Neuronal stem cell (in vitro differentiated cells): ENCODE results near the gene RAB40C.
A peak's percentile ranks its signal among the peaks of the same experiment; 100 is the strongest.

Experiments used
- DNase-seq: peaks from one replicate; pipeline ENCODE4 v3.0.0-alpha.2; 2013; ENCODE audit warnings: low spot score
- H2AFZ ChIP-seq: one replicate; pipeline ENCODE4 v1.6.1; 2013; ENCODE audit warnings: mild to moderate bottlenecking, low read length, inconsistent platforms
- H2AK5ac ChIP-seq: 2 replicates; pipeline ENCODE4 v1.6.1; 2013; ENCODE audit warnings: low read depth, mild to moderate bottlenecking, inconsistent platforms, low read length, moderate library complexity, mixed read lengths
- H2BK120ac ChIP-seq: 2 replicates; pipeline ENCODE4 v1.6.1; 2013; ENCODE audit warnings: low read depth, mild to moderate bottlenecking, inconsistent platforms, low read length, moderate library complexity, mixed read lengths
- H2BK12ac ChIP-seq: one replicate; pipeline ENCODE4 v1.6.1; 2013; ENCODE audit warnings: low read length, inconsistent platforms
- H2BK15ac ChIP-seq: 2 replicates; pipeline ENCODE4 v1.6.1; 2013; ENCODE audit warnings: mild to moderate bottlenecking, low read length, inconsistent platforms, mixed read lengths
- H2BK5ac ChIP-seq: one replicate; pipeline ENCODE4 v1.6.1; 2013; ENCODE audit warnings: inconsistent platforms, mild to moderate bottlenecking, low read length, moderate library complexity
- H3K14ac ChIP-seq: one replicate; pipeline ENCODE4 v1.6.1; 2013; ENCODE audit warnings: low read length, inconsistent platforms
- H3K18ac ChIP-seq: 2 replicates; pipeline ENCODE4 v1.6.1; 2013; ENCODE audit warnings: low read length, inconsistent platforms
- H3K23ac ChIP-seq: 2 replicates; pipeline ENCODE4 v1.6.1; 2013; ENCODE audit warnings: low read depth, mild to moderate bottlenecking, mixed read lengths, low read length, inconsistent platforms; ENCODE audit not compliant: poor library complexity
- H3K27ac ChIP-seq: replicated peaks from 3 replicates; pipeline ENCODE4 v1.5.1; 2013; ENCODE audit warnings: low read length, inconsistent platforms
- H3K27me3 ChIP-seq, 3 experiments: 2 replicates each; pipeline ENCODE4 v1.6.1; 2013; ENCODE audit warnings: low read length in 3 of 3, mild to moderate bottlenecking in 2 of 3, inconsistent platforms in 1 of 3, low read depth in 1 of 3, mixed read lengths in 1 of 3, moderate library complexity in 1 of 3; ENCODE audit not compliant: control insufficient read depth in 3 of 3, insufficient read depth in 3 of 3
- H3K36me3 ChIP-seq, 2 donors: replicated peaks in 1 of 2; 2 replicates each; pipeline ENCODE4 v1.6.1; 2013; ENCODE audit warnings: low read length in 2 of 2; ENCODE audit not compliant: control insufficient read depth in 2 of 2, insufficient read depth in 2 of 2
- H3K4ac ChIP-seq: 2 replicates; pipeline ENCODE4 v1.6.1; 2013; ENCODE audit warnings: inconsistent platforms, mild to moderate bottlenecking, low read length, moderate library complexity
- H3K4me1 ChIP-seq, 2 donors: 1 replicate in 1 of 2; 2 replicates in 1 of 2; pipeline ENCODE4 v1.6.1; 2013; ENCODE audit warnings: low read length in 2 of 2, low read depth in 1 of 2; ENCODE audit not compliant: control insufficient read depth in 2 of 2, insufficient read depth in 1 of 2
- H3K4me2 ChIP-seq: one replicate; pipeline ENCODE4 v1.6.1; 2013; ENCODE audit warnings: mild to moderate bottlenecking, low read length, inconsistent platforms; ENCODE audit not compliant: insufficient read depth, poor library complexity, severe bottlenecking
- H3K4me3 ChIP-seq, 2 donors: 2 replicates each; pipeline ENCODE4 v1.5.1; 2013; ENCODE audit warnings: low read length in 2 of 2, mild to moderate bottlenecking in 2 of 2, inconsistent platforms in 1 of 2, moderate library complexity in 1 of 2
- H3K79me1 ChIP-seq: one replicate; pipeline ENCODE4 v1.6.1; 2013; ENCODE audit warnings: low read depth, mild to moderate bottlenecking, inconsistent platforms, low read length, moderate library complexity
- H3K9ac ChIP-seq: one replicate; pipeline ENCODE4 v1.6.1; 2013; ENCODE audit warnings: mild to moderate bottlenecking, low read depth, low read length, inconsistent platforms; ENCODE audit not compliant: poor library complexity
- H3K9me3 ChIP-seq, 2 donors: replicated peaks in 1 of 2; 2 replicates each; pipeline versions ENCODE3 to v1.6.1; 2013; ENCODE audit warnings: low read length in 2 of 2, mild to moderate bottlenecking in 2 of 2, inconsistent platforms in 1 of 2, low read depth in 1 of 2, mixed read lengths in 1 of 2, moderate library complexity in 1 of 2; ENCODE audit not compliant: control insufficient read depth in 2 of 2, insufficient read depth in 1 of 2
- H4K8ac ChIP-seq: one replicate; pipeline ENCODE4 v1.6.1; 2013; ENCODE audit warnings: low read depth, mild to moderate bottlenecking, inconsistent platforms, low read length, moderate library complexity
- H4K91ac ChIP-seq: one replicate; pipeline ENCODE4 v1.6.1; 2013; ENCODE audit warnings: low read length, low read depth, mild to moderate bottlenecking, inconsistent platforms; ENCODE audit not compliant: poor library complexity
- WGBS, 2 donors: extraction: QIAGEN DNeasy Blood & Tissue Kit; methylation state at CpG; one replicate each; pipeline ENCODE4 v1.1.7; 2013; ENCODE audit warnings: missing lambda C conversion rate in 2 of 2, mixed read lengths in 1 of 2; ENCODE audit not compliant: insufficient read length in 2 of 2, insufficient replicate concordance in 1 of 2; ENCODE audit errors: extremely low coverage in 2 of 2; 5-methylcytosine and 5-hydroxymethylcytosine counted together

Gene RAB40C

DNA sequence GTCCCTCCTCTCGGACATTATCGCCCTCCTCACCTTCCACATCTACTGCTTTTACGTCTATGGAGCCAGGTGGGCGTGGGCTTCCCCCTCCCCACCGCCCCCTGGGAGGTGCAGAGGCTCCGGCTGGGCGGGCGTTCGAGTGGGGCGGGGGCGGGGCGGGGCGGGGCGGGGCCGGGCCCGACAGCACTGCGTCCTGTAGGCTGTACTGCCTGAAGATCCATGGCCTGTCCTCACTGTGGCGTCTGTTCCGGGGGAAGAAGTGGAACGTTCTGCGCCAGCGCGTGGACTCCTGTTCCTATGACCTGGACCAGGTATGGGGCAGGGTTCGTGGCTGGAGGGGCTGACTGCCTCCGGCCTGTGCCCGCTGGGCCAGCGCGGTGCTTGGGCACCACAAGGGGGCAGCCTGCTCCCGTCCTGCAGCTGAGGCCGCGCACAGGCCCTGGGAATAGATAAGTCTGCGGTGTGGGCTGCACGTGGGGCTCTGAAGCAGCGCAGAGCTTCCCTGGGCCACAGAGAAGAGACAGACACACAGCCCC, 10.9 kb upstream of the RAB40C start:
- Histone ChIP-seq H3K4me1 (peaks cover 0 to 8% of the 10 kb centered on the region in 2 donors), H3K9me3 (no peaks in the 10 kb centered on the region), H3K14ac (no peak overlapping the region), H3K4ac (no peak overlapping the region), H3K9ac (peak overlapping the region; percentile 17), H3K18ac (no peak overlapping the region), H2BK120ac (no peak overlapping the region), H3K27me3 (peaks cover 0 to 5% (median 0%) of the 10 kb centered on the region in 3 experiments), H2AFZ (no peak overlapping the region), H3K4me2 (peak overlapping the region; percentile 47), H3K36me3 (peaks cover 19 to 43% of the 10 kb centered on the region in 2 donors), H2BK12ac (no peak overlapping the region), H4K91ac (no peak overlapping the region), H4K8ac (no peak overlapping the region), H3K4me3 (peak overlapping the region in 1 of 2 donors; percentile 72), H2BK15ac (no peak overlapping the region), H2BK5ac (no peak overlapping the region), H3K79me1 (peaks cover 4% of the 10 kb centered on the region), H3K27ac (no peak overlapping the region), H3K23ac (peak overlapping the region; percentile 95), H2AK5ac (no peak overlapping the region)
- WGBS, 2 donors: no CpG with 5 or more reads among the region's 34 CpGs
- peak; percentile 71 for DNase-seq

- H3K4me3 ChIP-seq: peak overlapping the region in 1 of 2 donors; percentile 24
- H3K18ac ChIP-seq: no peak overlapping the region
- peak overlapping the region; percentile 23 for H4K8ac ChIP-seq
- H2BK5ac ChIP-seq: no peak overlapping the region
- H3K14ac ChIP-seq: peak overlapping the region; percentile 38
- peak overlapping the region; percentile 47 for H2BK120ac ChIP-seq
- H2BK12ac ChIP-seq: peak overlapping the region; percentile 41
- peak overlapping the region; percentile 96 for H2AK5ac ChIP-seq
- no peak overlapping the region for H3K9ac ChIP-seq
- no CpG with 5 or more reads among the region's 27 CpGs for WGBS, 2 donors
- DNase-seq: no peak
- H3K27ac ChIP-seq: no peak overlapping the region
- no peak overlapping the region for H3K4me2 ChIP-seq
- H4K91ac ChIP-seq: no peak overlapping the region
- H3K27me3 ChIP-seq: peaks cover 0 to 11% (median 0%) of the 10 kb centered on the region in 3 experiments
- H2AFZ ChIP-seq: no peak overlapping the region
- no peaks in the 10 kb centered on the region for H3K9me3 ChIP-seq
- H3K4ac ChIP-seq: no peak overlapping the region
- H3K36me3 ChIP-seq: peaks cover 9 to 29% of the 10 kb centered on the region in 2 donors
- H2BK15ac ChIP-seq: no peak overlapping the region
- peaks cover 0 to 12% of the 10 kb centered on the region in 2 donors for H3K4me1 ChIP-seq
- H3K23ac ChIP-seq: peak overlapping the region; percentile 85
- H3K79me1 ChIP-seq: peaks cover 2% of the 10 kb centered on the region
These were observed 9.5 kb upstream of the RAB40C start for GRCh38 chr16:580141-580945.

DNA sequence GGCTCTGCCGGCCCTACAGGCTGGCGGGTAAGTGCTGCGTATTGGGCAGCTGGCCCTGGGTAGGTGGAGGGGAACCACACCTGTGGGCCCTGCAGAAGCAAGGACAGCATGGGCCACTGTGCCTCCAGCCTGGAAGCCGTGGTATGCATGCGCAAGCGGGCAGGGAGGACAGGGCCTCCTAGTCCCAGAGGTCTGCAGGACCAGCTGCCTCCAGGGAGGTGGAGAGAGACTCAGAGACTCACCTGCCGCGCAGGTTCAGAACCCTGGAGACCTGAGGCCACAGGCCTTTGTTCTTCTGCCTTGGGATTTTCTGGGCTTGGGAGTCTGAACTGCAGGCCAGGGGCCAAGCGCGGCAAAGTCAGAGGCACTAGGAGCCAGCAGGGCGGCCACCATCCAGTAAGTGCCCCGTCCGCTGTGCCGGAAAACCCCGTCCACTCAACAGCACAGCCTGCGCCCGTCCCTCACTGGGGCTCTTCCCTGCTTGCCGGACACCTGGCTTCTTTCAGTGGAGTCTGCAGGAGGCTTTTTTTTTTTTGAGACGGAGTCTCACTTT, 8.8 kb upstream of the RAB40C start:
- H2AK5ac ChIP-seq: peak overlapping the region; percentile 19
- H4K8ac ChIP-seq: peak overlapping the region; percentile 23
- H2BK12ac ChIP-seq: no peak overlapping the region
- no peaks in the 10 kb centered on the region for H3K9me3 ChIP-seq
- H3K79me1 ChIP-seq: peaks cover 2% of the 10 kb centered on the region
- no peak overlapping the region for H3K4me3 ChIP-seq
- peak overlapping the region; percentile 73 for H3K23ac ChIP-seq
- no peak overlapping the region for H2AFZ ChIP-seq
- H3K14ac ChIP-seq: no peak overlapping the region
- no peak overlapping the region for H2BK15ac ChIP-seq
- DNase-seq: no peak
- peaks cover 0 to 12% of the 10 kb centered on the region in 2 donors for H3K4me1 ChIP-seq
- no peak overlapping the region for H3K18ac ChIP-seq
- H2BK120ac ChIP-seq: no peak overlapping the region
- H3K27ac ChIP-seq: no peak overlapping the region
- peaks cover 0 to 18% (median 0%) of the 10 kb centered on the region in 3 experiments for H3K27me3 ChIP-seq
- no peak overlapping the region for H4K91ac ChIP-seq
- H3K9ac ChIP-seq: no peak overlapping the region
- no CpG with 5 or more reads among the region's 19 CpGs for WGBS, 2 donors
- no peak overlapping the region for H3K4me2 ChIP-seq
- no peak overlapping the region for H2BK5ac ChIP-seq
- H3K36me3 ChIP-seq: peaks cover 8 to 23% of the 10 kb centered on the region in 2 donors
- no peak overlapping the region for H3K4ac ChIP-seq

DNA sequence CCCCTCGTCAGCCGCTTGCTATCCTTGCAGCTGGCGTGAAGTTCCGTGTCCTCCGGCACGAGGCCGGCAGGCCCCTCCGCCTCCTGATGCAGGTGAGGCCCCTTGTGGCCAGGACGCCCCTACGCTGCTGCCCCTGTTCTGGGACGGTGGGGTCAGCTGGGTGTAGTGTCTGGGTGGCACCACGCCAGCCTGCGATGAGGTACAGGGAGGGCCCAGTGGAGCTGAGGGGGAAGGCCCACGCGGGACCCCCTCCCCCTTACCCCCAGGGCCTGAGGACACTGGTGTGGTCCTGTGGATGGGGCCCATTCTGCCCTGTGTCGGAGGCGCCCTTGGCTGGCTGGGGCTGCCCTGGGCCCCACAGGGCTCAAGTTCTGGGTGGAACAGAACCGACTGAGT, 7.7 kb upstream of the RAB40C start:
- H3K14ac ChIP-seq: no peak overlapping the region
- H2AK5ac ChIP-seq: no peak overlapping the region
- no peaks in the 10 kb centered on the region for H3K9me3 ChIP-seq
- H2BK5ac ChIP-seq: no peak overlapping the region
- H3K27ac ChIP-seq: no peak overlapping the region
- no peak overlapping the region for H3K4ac ChIP-seq
- peak overlapping the region; percentile 80 for H3K23ac ChIP-seq
- DNase-seq: no peak
- H4K91ac ChIP-seq: no peak overlapping the region
- H3K79me1 ChIP-seq: peaks cover 2% of the 10 kb centered on the region
- no peak overlapping the region for H2BK15ac ChIP-seq
- peak overlapping the region; percentile 77 for H3K9ac ChIP-seq
- no peak overlapping the region for H4K8ac ChIP-seq
- no peak overlapping the region for H3K18ac ChIP-seq
- H2BK120ac ChIP-seq: no peak overlapping the region
- H2AFZ ChIP-seq: no peak overlapping the region
- H2BK12ac ChIP-seq: peak overlapping the region; percentile 30
- H3K4me3 ChIP-seq: peak overlapping the region in 1 of 2 donors; percentile 23
- no peak overlapping the region for H3K4me2 ChIP-seq
- H3K4me1 ChIP-seq: peaks cover 0 to 12% of the 10 kb centered on the region in 2 donors
- H3K27me3 ChIP-seq: peaks cover 0 to 21% (median 0%) of the 10 kb centered on the region in 3 experiments
- H3K36me3 ChIP-seq: peaks cover 8 to 18% of the 10 kb centered on the region in 2 donors
- no CpG with 5 or more reads among the region's 18 CpGs for WGBS, 2 donors
